Central memory CD8-positive, alpha-beta T cell (primary cell): ENCODE results near the gene RND2.
"Not testable (repeated sequence)": the region's sequence is repeated elsewhere in the genome, so short reads cannot be mapped to it uniquely, and the experiment has no call there.

ENCODE experiments used
- ATAC-seq: fragments of 150-1000 bp; cut with Tn5 transposase; replicated peaks from 2 replicates; pipeline ENCODE4 v1.10.0; 2022; ENCODE audit warnings: mild to moderate bottlenecking, moderate FRiP score, moderate number of reproducible peaks; ENCODE audit not compliant: poor library complexity, severe bottlenecking; ENCODE audit errors: extremely low read depth
- DNase-seq, 2 donors: peaks; one replicate each; pipeline ENCODE4 v3.0.0; 2021; ENCODE audit warnings: low spot score in 2 of 2
- H3K27ac Mint-ChIP-seq: one replicate; pipeline ENCODE4 v1.8.0; 2022; ENCODE audit warnings: low read depth, mild to moderate bottlenecking, moderate library complexity, mixed read lengths
- H3K27me3 Mint-ChIP-seq: one replicate; pipeline ENCODE4 v1.8.0; 2022; ENCODE audit warnings: mixed read lengths
- H3K36me3 Mint-ChIP-seq: one replicate; pipeline ENCODE4 v1.8.0; 2022; ENCODE audit warnings: mild to moderate bottlenecking, moderate library complexity, mixed read lengths; ENCODE audit not compliant: insufficient read depth
- H3K4me1 Mint-ChIP-seq: one replicate; pipeline ENCODE4 v1.8.0; 2022; ENCODE audit warnings: mixed read lengths
- H3K4me3 Mint-ChIP-seq: one replicate; pipeline ENCODE4 v1.8.0; 2022; ENCODE audit warnings: mild to moderate bottlenecking, moderate library complexity, mixed read lengths
- H3K9me3 Mint-ChIP-seq: one replicate; pipeline ENCODE4 v1.8.0; 2022; ENCODE audit warnings: mixed read lengths

RND2 gene

GRCh38 chr17:43043307-43043706 lies 18.3 kb downstream of the RND2 start:
- DNase-seq (no peak), ATAC-seq (no peak)
- H3K4me3 Mint-ChIP-seq = no peak overlapping the region
- H3K27me3 Mint-ChIP-seq = no peaks in the 10 kb centered on the region
- H3K9me3 Mint-ChIP-seq = no peaks in the 10 kb centered on the region
- H3K27ac Mint-ChIP-seq = no peak overlapping the region
- no peaks in the 10 kb centered on the region for H3K4me1 Mint-ChIP-seq
- H3K36me3 Mint-ChIP-seq = no peaks in the 10 kb centered on the region

GRCh38 chr17:43044024-43044423 lies 19.0 kb downstream of the RND2 start:
- Mint-ChIP-seq H3K4me3 (no peak overlapping the region), H3K9me3 (no peaks in the 10 kb centered on the region), H3K27ac (no peak overlapping the region), H3K36me3 (no peaks in the 10 kb centered on the region), H3K4me1 (no peaks in the 10 kb centered on the region), H3K27me3 (no peaks in the 10 kb centered on the region)
- ATAC-seq (no peak), DNase-seq (no peak)

- DNase-seq (no peak), ATAC-seq (no peak)
- Mint-ChIP-seq H3K4me3 (no peak overlapping the region), H3K4me1 (no peaks in the 10 kb centered on the region), H3K27ac (no peak overlapping the region), H3K27me3 (no peaks in the 10 kb centered on the region), H3K36me3 (no peaks in the 10 kb centered on the region), H3K9me3 (no peaks in the 10 kb centered on the region)
Measured at GRCh38 chr17:43051969-43052368, 26.9 kb downstream of the RND2 start.

- DNase-seq, H3K27me3 Mint-ChIP-seq, H3K4me3 Mint-ChIP-seq, H3K36me3 Mint-ChIP-seq, H3K27ac Mint-ChIP-seq, H3K4me1 Mint-ChIP-seq, ATAC-seq, H3K9me3 Mint-ChIP-seq: not testable (repeated sequence)
Measured at GRCh38 chr17:43053008-43053407, 28.0 kb downstream of the RND2 start.

DNA sequence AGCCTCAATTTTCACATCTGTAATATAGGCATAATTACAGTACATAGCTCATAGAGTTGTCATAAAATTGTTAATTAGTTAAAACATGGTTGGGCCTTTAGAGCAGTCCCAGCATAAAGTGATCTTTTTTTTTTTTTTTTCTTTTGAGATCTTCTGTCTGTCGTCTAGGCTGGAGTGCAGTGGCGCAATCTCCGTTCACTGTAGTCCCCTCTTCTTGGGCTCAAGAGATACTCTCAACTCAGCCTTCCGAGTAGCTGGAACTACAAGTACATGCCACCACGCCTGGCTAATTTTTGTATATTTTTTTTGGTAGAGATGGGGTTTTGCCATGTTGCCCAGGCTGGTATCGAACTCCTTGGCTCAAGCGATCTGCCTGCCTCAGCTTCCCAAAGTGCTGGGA lies 31.0 kb downstream of the RND2 start:
- DNase-seq (no peak), ATAC-seq (no peak)
- Mint-ChIP-seq H3K4me3 (no peak overlapping the region), H3K9me3 (no peaks in the 10 kb centered on the region), H3K36me3 (no peaks in the 10 kb centered on the region), H3K27me3 (no peaks in the 10 kb centered on the region), H3K4me1 (no peaks in the 10 kb centered on the region), H3K27ac (peak overlapping the region; percentile 77)

DNA sequence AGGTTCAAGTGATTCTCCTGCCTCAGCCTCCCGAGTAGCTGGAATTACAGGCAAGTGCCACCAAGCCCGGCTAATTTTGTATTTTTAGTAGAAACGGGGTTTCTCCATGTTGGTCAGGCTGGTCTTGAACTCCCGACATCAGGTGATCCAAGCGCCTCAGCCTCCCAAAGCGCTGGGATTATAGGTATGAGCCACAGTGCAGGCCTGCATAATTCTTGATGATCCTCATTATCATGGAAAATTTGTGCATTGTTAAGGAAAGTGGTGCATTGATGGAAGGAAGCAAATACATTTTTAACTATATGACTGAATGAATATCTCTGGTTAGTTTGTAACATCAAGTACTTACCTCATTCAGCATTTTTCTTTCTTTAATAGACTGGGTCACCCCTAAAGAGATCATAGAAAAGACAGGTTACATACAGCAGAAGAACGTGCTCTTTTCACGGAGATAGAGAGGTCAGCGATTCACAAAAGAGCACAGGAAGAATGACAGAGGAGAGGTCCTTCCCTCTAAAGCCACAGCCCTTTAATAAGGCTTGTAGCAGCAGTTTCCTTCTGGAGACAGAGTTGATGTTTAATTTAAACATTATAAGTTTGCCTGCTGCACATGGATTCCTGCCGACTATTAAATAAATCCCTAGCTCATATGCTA lies 38.1 kb downstream of the RND2 start:
- no peak overlapping the region for H3K4me3 Mint-ChIP-seq
- H3K36me3 Mint-ChIP-seq = peaks cover 3% of the 10 kb centered on the region
- no peak for DNase-seq
- H3K4me1 Mint-ChIP-seq = no peaks in the 10 kb centered on the region
- no peaks in the 10 kb centered on the region for H3K27me3 Mint-ChIP-seq
- H3K27ac Mint-ChIP-seq = no peak overlapping the region
- ATAC-seq = no peak
- H3K9me3 Mint-ChIP-seq = no peaks in the 10 kb centered on the region

- ATAC-seq = no peak
Measured at GRCh38 chr17:43068570-43069367, 43.7 kb downstream of the RND2 start.

GRCh38 chr17:43069368-43069898 lies 44.4 kb downstream of the RND2 start:
- H3K4me3 Mint-ChIP-seq = no peak overlapping the region
- no peaks in the 10 kb centered on the region for H3K27me3 Mint-ChIP-seq

More at GRCh38 chr17:43068570-43069367, 43.7 kb downstream of the RND2 start:
- H3K9me3 Mint-ChIP-seq = no peaks in the 10 kb centered on the region
- no peak overlapping the region for H3K27ac Mint-ChIP-seq
- DNase-seq = no peak
- no peak overlapping the region for H3K4me3 Mint-ChIP-seq
- no peaks in the 10 kb centered on the region for H3K4me1 Mint-ChIP-seq
- peaks cover 7% of the 10 kb centered on the region for H3K36me3 Mint-ChIP-seq
- H3K27me3 Mint-ChIP-seq = no peaks in the 10 kb centered on the region

DNA sequence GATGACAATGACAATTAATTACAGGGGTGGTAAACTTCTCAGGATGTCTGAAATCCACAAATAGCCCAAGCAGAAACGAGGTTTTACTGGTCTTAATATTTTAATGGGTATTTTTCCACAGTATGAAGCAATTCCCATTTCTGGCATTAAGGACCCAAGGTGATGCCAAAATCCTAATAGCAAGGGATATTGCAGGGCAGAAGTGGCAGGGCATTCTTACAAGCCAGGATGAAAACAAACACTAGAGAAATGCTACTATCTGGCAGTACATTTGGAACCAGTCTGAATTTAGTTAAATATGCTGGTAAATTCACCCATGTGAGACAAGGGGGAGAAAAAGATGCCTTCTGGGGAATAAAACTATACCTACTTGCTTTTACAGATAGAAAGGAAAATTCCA lies 45.2 kb downstream of the RND2 start:
- Mint-ChIP-seq H3K4me1 (no peaks in the 10 kb centered on the region), H3K4me3 (no peak overlapping the region), H3K36me3 (peaks cover 7% of the 10 kb centered on the region), H3K27me3 (no peaks in the 10 kb centered on the region), H3K27ac (no peak overlapping the region), H3K9me3 (no peaks in the 10 kb centered on the region)
- DNase-seq (no peak), ATAC-seq (no peak)

More at GRCh38 chr17:43069368-43069898, 44.4 kb downstream of the RND2 start:
- Mint-ChIP-seq H3K36me3 (peaks cover 7% of the 10 kb centered on the region), H3K4me1 (no peaks in the 10 kb centered on the region), H3K27ac (no peak overlapping the region), H3K9me3 (no peaks in the 10 kb centered on the region)
- DNase-seq (no peak), ATAC-seq (no peak)

DNA sequence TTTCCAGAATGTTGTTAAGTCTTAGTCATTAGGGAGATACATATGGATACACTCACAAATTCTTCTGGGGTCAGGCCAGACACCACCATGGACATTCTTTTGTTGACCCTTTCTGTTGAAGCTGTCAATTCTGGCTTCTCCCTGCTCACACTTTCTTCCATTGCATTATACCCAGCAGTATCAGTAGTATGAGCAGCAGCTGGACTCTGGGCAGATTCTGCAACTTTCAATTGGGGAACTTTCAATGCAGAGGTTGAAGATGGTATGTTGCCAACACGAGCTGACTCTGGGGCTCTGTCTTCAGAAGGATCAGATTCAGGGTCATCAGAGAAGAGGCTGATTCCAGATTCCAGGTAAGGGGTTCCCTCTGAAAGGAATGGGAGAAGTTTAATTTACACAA lies 45.8 kb downstream of the RND2 start:
- Mint-ChIP-seq H3K36me3 (peaks cover 5% of the 10 kb centered on the region), H3K4me1 (no peaks in the 10 kb centered on the region), H3K27me3 (no peaks in the 10 kb centered on the region), H3K9me3 (no peaks in the 10 kb centered on the region), H3K4me3 (no peak overlapping the region), H3K27ac (no peak overlapping the region)
- no peak for ATAC-seq
- DNase-seq = no peak

DNA sequence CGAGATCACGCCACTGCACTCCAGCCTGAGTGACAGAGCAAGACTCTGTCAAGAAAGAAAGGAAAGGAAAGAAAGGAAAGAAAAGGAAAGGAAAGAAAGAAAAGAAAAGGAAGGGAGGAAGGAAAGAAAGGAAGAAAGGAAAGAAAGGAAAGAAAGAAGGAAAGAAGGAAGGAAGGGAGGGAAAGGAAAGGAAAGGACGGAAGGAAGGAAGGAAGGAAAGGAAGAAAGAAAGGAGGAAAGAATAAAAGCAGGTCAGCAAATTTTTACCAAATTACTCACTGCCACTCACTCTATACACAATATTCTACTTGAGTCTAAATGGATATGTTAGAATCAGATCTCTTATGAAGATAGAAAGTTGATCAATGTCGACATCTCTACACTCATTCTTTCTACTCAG lies 49.8 kb downstream of the RND2 start:
- no peaks in the 10 kb centered on the region for H3K4me1 Mint-ChIP-seq
- peak overlapping the region; percentile 14 for H3K27ac Mint-ChIP-seq

DNA sequence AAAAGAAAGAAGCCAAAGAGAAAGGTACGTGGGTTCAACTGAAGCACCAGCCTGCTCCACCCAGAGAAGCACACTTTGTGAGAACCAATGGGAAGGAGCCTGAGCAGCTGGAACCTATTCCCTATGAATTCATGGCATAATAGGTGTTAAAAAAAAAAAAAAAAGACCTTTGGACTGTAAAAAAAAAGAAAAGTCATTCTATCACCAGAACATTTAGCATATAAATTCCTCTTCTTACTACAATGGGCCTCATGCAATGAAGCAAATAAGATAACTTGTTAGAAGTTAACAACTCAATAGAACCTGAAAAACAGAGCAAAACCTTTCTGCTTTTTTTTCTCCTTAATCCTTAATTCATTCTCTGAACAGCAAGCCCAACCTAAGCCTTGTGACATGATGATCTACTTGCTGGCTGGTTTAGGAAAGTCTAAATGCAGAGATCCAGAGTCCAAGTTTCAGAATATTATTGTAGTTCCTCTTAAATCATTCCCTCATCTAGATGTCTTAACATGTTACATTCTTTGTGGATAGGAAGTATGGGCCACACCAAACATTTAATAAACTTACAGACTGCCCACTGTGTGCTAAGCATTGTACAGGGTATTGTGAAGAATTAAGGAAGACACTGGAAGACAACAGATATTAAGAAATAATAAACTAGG lies 54.7 kb downstream of the RND2 start:
- Mint-ChIP-seq H3K36me3 (peaks cover 3% of the 10 kb centered on the region), H3K9me3 (no peaks in the 10 kb centered on the region), H3K27ac (no peak overlapping the region), H3K4me3 (no peak overlapping the region), H3K27me3 (no peaks in the 10 kb centered on the region), H3K4me1 (no peaks in the 10 kb centered on the region)
- no peak for DNase-seq
- ATAC-seq = no peak

More for the DNA sequence above, 49.8 kb downstream of the RND2 start:
- Mint-ChIP-seq H3K36me3 (peaks cover 5% of the 10 kb centered on the region), H3K4me3 (no peak overlapping the region), H3K27me3 (no peaks in the 10 kb centered on the region), H3K9me3 (no peaks in the 10 kb centered on the region)
- no peak for DNase-seq
- no peak for ATAC-seq
